NCI-H526 (cell line): ENCODE results near the gene FBXW8.

ENCODE experiments used
- DNase-seq, 2 experiments: peaks; one replicate each; lab custom pipeline; 2025; lab: John Stamatoyannopoulos, UW

The FBXW8 gene

DNA sequence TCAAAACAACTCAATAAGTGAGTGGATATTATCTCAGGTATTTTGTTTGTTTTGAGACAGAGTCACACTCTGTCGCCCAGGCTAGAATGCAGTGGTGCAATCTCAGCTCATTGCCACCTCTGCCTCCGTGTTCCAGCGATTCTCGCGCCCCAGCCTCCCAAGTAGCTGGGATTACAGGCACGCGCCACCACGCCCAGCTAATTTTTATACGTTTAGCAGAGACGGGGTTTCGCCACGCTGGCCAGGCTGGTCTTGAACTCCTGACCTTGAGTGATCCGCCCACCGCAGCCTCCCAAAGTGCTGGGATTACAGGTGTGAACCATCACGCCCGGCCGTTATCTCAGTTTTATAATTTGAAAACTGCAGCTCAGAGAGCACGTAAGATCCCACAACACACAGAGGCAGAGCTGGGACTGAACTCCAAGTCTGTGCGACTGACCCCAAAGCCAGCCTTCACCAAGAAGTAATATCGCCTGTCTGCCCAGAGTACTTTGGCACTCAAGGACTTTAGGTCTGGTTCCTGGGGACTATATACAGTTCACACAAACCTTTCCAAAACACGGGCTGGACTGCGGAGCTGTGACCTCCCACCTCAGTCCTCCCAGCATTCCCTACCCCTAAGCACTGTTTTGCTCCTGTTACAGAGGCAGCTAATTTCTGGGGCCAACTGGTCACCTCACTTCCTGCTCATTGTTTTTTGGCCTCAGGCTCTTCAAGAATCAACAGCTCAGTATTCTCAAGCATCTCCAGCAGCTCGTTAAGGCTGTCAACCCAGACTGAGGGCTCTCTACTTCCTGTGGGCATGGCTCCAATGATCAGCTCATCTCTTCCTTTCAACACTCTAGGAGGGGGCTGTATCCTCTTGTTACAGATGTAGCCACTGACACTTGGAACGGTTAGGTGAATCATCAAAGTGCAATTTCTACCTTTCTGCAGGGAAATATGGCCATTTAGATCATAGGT, 165.9 kb downstream of the FBXW8 start:
- no peak for DNase-seq

DNA sequence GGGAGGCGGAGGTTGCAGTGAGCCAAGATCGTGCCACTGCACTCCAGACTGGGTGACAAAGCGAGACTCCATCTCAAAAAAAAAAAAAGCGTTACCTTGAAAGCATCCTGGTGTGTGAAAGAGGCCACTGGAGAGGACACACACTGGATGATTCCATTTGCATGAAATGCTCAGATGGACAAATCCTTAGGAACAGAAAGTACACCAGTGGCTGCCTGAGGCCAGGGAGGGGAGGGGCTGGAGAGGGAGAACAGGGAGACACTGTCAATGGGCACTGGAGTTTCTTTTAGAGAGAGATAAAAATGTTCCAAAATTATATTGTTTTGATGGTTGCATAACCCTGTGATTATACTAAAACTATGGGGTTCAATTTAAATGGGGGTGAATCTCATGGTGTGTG, 168.7 kb downstream of the FBXW8 start:
- DNase-seq, result peak in 1 of 2 experiments; percentile 55

DNA sequence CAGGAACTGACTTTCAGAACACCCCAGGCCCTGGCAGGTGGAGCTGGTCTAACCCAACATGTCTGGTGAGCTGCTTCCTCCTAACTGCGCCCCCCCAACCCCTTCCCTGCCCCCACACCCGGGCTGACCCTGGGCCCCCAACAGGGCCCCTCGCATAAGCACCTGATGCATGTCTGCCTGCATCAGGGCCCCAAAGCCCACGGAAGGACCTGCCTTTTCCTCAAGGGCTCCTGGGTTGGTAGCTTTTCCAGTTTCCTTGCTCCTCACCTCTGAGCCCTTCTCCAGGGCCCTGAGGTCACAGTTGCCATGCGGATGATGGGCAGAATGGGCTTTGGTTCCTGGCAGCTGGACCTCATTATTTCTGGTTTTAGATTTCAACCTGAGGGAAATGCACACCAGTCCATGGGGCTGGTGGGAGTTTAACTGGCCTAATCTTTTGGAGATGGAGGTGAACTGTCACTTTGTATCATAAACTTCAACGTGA, 170.0 kb downstream of the FBXW8 start:
- peak in 1 of 2 experiments; percentile 8 for DNase-seq
